HEK293T (cell line): Measurements from ENCODE around the gene MYBL2.

ENCODE experiments used
- ARNT ChIP-seq: fragments of 450-650 bp; IDR thresholded peaks from 2 replicates; pipeline ENCODE4 v1.6.1; 2017; ENCODE audit warnings: mild to moderate bottlenecking
- BHLHE40 ChIP-seq: fragments of 450-650 bp; IDR thresholded peaks from 2 replicates; pipeline ENCODE4 v1.6.1; 2016; ENCODE audit warnings: mild to moderate bottlenecking, moderate library complexity, borderline replicate concordance
- ELF4 ChIP-seq: fragments of 450-650 bp; IDR thresholded peaks from 2 replicates; pipeline ENCODE4 v1.6.1; 2017; ENCODE audit warnings: antibody characterized with exemption
- FOXK2 ChIP-seq: fragments of 450-650 bp; IDR thresholded peaks from 2 replicates; pipeline ENCODE4 v1.6.1; 2016; ENCODE audit warnings: mild to moderate bottlenecking
- FOXM1 ChIP-seq: fragments of 450-650 bp; IDR thresholded peaks from 2 replicates; pipeline ENCODE4 v1.6.1; 2017; ENCODE audit warnings: mild to moderate bottlenecking, borderline replicate concordance
- HDGF ChIP-seq: fragments of 450-650 bp; IDR thresholded peaks from 2 replicates; pipeline ENCODE4 v1.6.1; 2017; ENCODE audit warnings: antibody characterized with exemption, borderline replicate concordance
- L3MBTL2 ChIP-seq: fragments of 450-650 bp; conservative IDR thresholded peaks from 2 replicates; pipeline ENCODE4 v1.6.1; 2016; ENCODE audit warnings: mild to moderate bottlenecking
- LEF1 ChIP-seq: fragments of 450-650 bp; IDR thresholded peaks from 2 replicates; pipeline ENCODE4 v1.6.1; 2017; ENCODE audit warnings: mild to moderate bottlenecking, borderline replicate concordance
- NFRKB ChIP-seq: fragments of 450-650 bp; IDR thresholded peaks from 2 replicates; pipeline ENCODE4 v1.6.1; 2016; ENCODE audit warnings: mild to moderate bottlenecking, moderate library complexity
- PKNOX1 ChIP-seq: fragments of 450-650 bp; IDR thresholded peaks from 2 replicates; pipeline ENCODE4 v1.6.1; 2016
- SP1 ChIP-seq: fragments of 450-650 bp; IDR thresholded peaks from 2 replicates; pipeline ENCODE4 v1.6.1; 2017
- SUZ12 ChIP-seq: fragments of 450-650 bp; IDR thresholded peaks from 2 replicates; pipeline ENCODE4 v1.6.1; 2016; ENCODE audit warnings: mild to moderate bottlenecking
- TARDBP ChIP-seq: fragments of 450-650 bp; IDR thresholded peaks from 2 replicates; pipeline ENCODE4 v1.6.1; 2016
- ZNF384 ChIP-seq: fragments of 450-650 bp; IDR thresholded peaks from 2 replicates; pipeline ENCODE4 v1.6.1; 2016

GRCh38 chr20:43755390-43755789, 88.5 kb downstream of the MYBL2 start:
- TF ChIP-seq L3MBTL2: no peak
- no peak for TF ChIP-seq ARNT
- TF ChIP-seq PKNOX1: no peak
- no peak for TF ChIP-seq ELF4
- no peak for TF ChIP-seq SP1
- TF ChIP-seq ZNF384: no peak
- TF ChIP-seq SUZ12: no peak
- no peak for TF ChIP-seq FOXK2
- TF ChIP-seq FOXM1: no peak
- TF ChIP-seq NFRKB: no peak
- no peak for TF ChIP-seq HDGF
- no peak for TF ChIP-seq BHLHE40
- TF ChIP-seq LEF1: no peak
- TF ChIP-seq TARDBP: no peak
